ENCODE data around the gene MBD2. TPM values are rescaled to one million over a fixed set of nuclear protein-coding genes. Genes with fewer than 3 reads are reported as not detected.
A peak's percentile ranks its signal among the peaks of the same experiment; 100 is the strongest.

MBD2 gene
- total and polyA plus RNA-seq, 4 experiments from 2014 or later: 4.2 to 108 (median 66.8) TPM

DNA sequence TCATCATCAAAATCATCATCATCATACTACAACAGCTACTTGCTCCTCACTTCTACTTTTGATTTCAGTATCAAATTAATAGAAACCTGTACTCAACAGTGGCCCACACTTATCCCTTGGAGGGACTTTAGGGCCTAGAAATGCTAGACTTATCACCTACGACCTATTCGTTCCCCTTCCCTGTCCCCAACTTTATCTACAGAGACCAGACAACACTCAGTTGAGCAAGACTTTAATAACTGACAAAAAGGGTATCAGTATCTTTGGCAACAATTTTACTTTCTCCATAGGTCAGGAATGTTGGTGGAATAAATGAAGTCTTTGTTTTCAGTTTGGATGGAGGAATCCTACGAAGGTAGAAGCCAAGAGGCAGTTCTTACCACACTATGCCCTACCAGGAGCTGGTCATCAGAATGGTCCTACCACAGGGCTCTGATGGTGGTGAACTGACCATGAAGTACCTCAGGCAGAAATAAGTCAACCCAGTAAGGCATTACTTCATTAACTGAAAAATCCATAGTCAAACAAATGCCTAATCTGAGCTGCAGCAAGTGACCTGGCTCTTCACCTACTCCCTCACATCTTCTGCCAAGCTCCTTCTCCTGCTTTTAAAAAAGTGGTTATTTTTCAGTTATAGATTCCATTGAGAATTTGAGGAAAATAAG lies 26.6 kb downstream of the MBD2 start:
- no peak overlapping the region for H3K4me3 Mint-ChIP-seq
- peaks cover 34 to 44% of the 10 kb centered on the region in 2 donors for H3K36me3 Mint-ChIP-seq
- Histone ChIP-seq H3K9me3 (ENCODE audit: control insufficient read depth in 1 of 2, low read length in 2 of 2) (no peaks in the 10 kb centered on the region), H3K27ac (ENCODE audit: low read depth, low read length) (no peak overlapping the region), H3K4me1 (ENCODE audit: insufficient read depth, low read length) (no peaks in the 10 kb centered on the region), H3K27me3 (ENCODE audit: insufficient read depth, low read length) (no peaks in the 10 kb centered on the region), H3K4me3 (ENCODE audit: low read length in 2 of 2) (no peak overlapping the region), H3K36me3 (ENCODE audit: insufficient read depth, low read length) (peaks cover 9% of the 10 kb centered on the region)
- ChIA-PET CTCF (ENCODE audit: partially characterized antibody) (interaction anchor here (1.5 kb wide), 1 partner anchor 9 kb away, joined by 3 read pairs; no protein-coding TSS in a partner anchor), POLR2A (ENCODE audit: partially characterized antibody) (interaction anchor here (1.0 kb wide), 1 partner anchor 25 kb away, joined by 4 read pairs; no protein-coding TSS in a partner anchor)
- H3K27ac Mint-ChIP-seq: peak overlapping the region in 2 of 7 donors; percentile 18 to 62
- peaks cover 0 to 26% (median 24%) of the 10 kb centered on the region in 4 donors for H3K4me1 Mint-ChIP-seq
- intact Hi-C loops (cut with micrococcal nuclease): no loop called here
- no peaks in the 10 kb centered on the region for H3K27me3 Mint-ChIP-seq
- H3K9me3 Mint-ChIP-seq: peaks cover 0 to 2% (median 0%) of the 10 kb centered on the region in 8 donors
- no peak for DNase-seq

DNA sequence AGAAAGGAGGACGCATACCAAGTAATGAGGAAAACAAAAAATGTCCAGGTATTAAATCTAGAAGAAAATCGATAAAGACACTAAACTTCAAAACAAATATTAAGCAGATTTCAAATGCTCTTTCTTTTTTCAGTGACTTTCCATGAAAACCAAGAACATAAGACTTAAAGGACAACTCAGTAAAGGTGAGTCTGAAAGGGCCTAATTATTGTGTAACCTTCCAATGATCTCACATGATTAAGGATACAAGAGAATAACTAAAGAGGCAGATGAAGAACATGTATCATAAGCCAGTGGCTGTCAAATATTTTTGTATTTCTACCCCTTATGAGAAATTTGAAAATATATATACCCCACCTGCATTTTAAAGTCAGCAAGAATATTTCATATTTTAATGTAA lies 30.7 kb downstream of the MBD2 start:
- H3K9me3 Mint-ChIP-seq: peaks cover 0 to 2% (median 0%) of the 10 kb centered on the region in 8 donors
- peak overlapping the region in 1 of 7 donors; percentile 5 for H3K27ac Mint-ChIP-seq
- H3K36me3 Mint-ChIP-seq: peaks cover 31 to 35% of the 10 kb centered on the region in 2 donors

DNA sequence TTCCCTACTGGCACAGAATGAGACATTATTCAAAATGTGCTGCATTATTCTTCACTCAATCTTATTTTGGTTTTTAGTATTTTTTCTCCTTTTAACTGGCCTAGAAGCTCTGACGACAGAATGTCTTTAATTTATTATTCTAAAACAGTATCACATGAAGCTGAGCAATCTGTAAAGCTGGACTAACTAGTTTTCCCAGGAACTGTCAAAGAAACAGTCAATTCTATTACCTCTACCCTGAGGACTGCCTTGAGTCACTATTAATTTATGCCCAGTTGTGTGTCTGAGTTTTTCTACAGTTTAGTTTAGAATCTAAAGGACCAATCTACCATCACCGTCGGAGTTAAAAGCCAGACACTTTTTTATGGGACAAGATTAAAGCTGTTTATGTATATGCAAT lies 31.6 kb downstream of the MBD2 start:
- intact Hi-C loops (cut with micrococcal nuclease): no loop called here
- Mint-ChIP-seq H3K9me3 (peaks cover 0 to 2% (median 0%) of the 10 kb centered on the region in 8 donors), H3K27ac (no peak overlapping the region), H3K27me3 (no peaks in the 10 kb centered on the region), H3K4me3 (no peak overlapping the region), H3K36me3 (peaks cover 31 to 38% of the 10 kb centered on the region in 2 donors), H3K4me1 (peaks cover 0 to 17% (median 14%) of the 10 kb centered on the region in 4 donors)
- Histone ChIP-seq H3K4me3 (ENCODE audit: low read length in 2 of 2) (no peak overlapping the region), H3K36me3 (ENCODE audit: insufficient read depth, low read length) (peaks cover 6% of the 10 kb centered on the region), H3K27me3 (ENCODE audit: insufficient read depth, low read length) (no peaks in the 10 kb centered on the region), H3K9me3 (ENCODE audit: control insufficient read depth in 1 of 2, low read length in 2 of 2) (no peaks in the 10 kb centered on the region), H3K27ac (ENCODE audit: low read depth, low read length) (no peak overlapping the region), H3K4me1 (ENCODE audit: insufficient read depth, low read length) (no peaks in the 10 kb centered on the region)
- ChIA-PET POLR2A (ENCODE audit: partially characterized antibody) (no interaction called here), CTCF (ENCODE audit: partially characterized antibody) (interaction anchor here (0.6 kb wide), 1 partner anchor 21 kb away, joined by 3 read pairs; no protein-coding TSS in a partner anchor)
- DNase-seq: no peak

More for the DNA sequence above, 30.7 kb downstream of the MBD2 start:
- H3K4me1 Mint-ChIP-seq: peaks cover 0 to 19% (median 17%) of the 10 kb centered on the region in 4 donors
- intact Hi-C loops (cut with micrococcal nuclease): no loop called here
- CTCF ChIA-PET (ENCODE audit: partially characterized antibody): no interaction called here
- no peak overlapping the region for H3K4me3 Mint-ChIP-seq
- DNase-seq: no peak
- peaks cover 9% of the 10 kb centered on the region for H3K36me3 ChIP-seq (ENCODE audit: insufficient read depth, low read length)
- H3K27me3 ChIP-seq (ENCODE audit: insufficient read depth, low read length): no peaks in the 10 kb centered on the region
- no peak overlapping the region for H3K4me3 ChIP-seq (ENCODE audit: low read length in 2 of 2)
- H3K27ac ChIP-seq (ENCODE audit: low read depth, low read length): no peak overlapping the region
- no peaks in the 10 kb centered on the region for H3K9me3 ChIP-seq (ENCODE audit: control insufficient read depth in 1 of 2, low read length in 2 of 2)
- POLR2A ChIA-PET (ENCODE audit: partially characterized antibody): no interaction called here
- no peaks in the 10 kb centered on the region for H3K27me3 Mint-ChIP-seq
- no peaks in the 10 kb centered on the region for H3K4me1 ChIP-seq (ENCODE audit: insufficient read depth, low read length)

DNA sequence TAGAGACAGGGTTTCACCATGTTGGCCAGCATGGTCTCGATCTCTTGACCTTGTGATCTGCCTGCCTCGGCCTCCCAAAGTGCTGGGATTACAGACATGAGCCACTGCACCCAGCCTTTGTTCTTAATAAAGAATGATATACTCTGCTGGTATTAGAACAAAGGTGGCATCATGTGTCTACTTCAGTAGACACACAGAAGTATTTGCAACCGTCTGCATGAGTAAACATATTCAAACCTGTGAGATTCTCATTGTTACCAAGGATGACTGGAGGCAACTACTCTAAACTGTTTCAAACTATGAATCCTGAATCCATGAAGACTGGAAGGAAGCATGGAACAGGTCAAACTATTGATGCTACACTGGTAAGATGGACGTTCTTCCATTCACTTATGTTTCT lies 32.1 kb downstream of the MBD2 start:
- Histone ChIP-seq H3K4me3 (ENCODE audit: low read length in 2 of 2) (no peak overlapping the region), H3K27ac (ENCODE audit: low read depth, low read length) (no peak overlapping the region), H3K9me3 (ENCODE audit: control insufficient read depth in 1 of 2, low read length in 2 of 2) (no peaks in the 10 kb centered on the region), H3K27me3 (ENCODE audit: insufficient read depth, low read length) (no peaks in the 10 kb centered on the region), H3K4me1 (ENCODE audit: insufficient read depth, low read length) (no peaks in the 10 kb centered on the region), H3K36me3 (ENCODE audit: insufficient read depth, low read length) (peaks cover 9% of the 10 kb centered on the region)
- ChIA-PET POLR2A (ENCODE audit: partially characterized antibody) (no interaction called here), CTCF (ENCODE audit: partially characterized antibody) (interaction anchor here (0.6 kb wide), 1 partner anchor 21 kb away, joined by 3 read pairs; no protein-coding TSS in a partner anchor)
- H3K9me3 Mint-ChIP-seq: peaks cover 0 to 2% (median 0%) of the 10 kb centered on the region in 8 donors
- no peak overlapping the region for H3K4me3 Mint-ChIP-seq
- intact Hi-C loops (cut with micrococcal nuclease): no loop called here
- H3K27ac Mint-ChIP-seq: no peak overlapping the region
- H3K4me1 Mint-ChIP-seq: peaks cover 0 to 14% (median 10%) of the 10 kb centered on the region in 4 donors
- no peak for DNase-seq
- peaks cover 30 to 41% of the 10 kb centered on the region in 2 donors for H3K36me3 Mint-ChIP-seq
- no peaks in the 10 kb centered on the region for H3K27me3 Mint-ChIP-seq

DNA sequence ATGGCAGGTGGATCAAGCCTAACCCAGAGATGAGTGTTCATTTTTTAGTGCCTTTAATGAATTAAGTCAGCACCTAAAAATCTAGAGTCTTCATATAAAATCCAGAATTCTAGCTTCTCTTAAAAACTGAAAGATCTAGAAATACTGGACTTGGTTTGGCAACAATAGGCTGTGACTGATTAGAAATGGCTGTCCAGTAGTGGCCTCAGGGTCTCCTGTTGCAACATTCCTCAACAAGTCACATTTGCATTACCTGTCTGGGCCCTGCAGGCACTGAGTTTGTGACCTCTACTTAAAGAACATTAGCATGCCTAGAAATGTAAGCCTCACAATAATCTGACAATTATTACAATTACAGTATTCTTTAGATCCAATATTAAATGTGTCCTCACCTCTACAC lies 33.1 kb downstream of the MBD2 start:
- H3K9me3 Mint-ChIP-seq: peaks cover 0 to 2% (median 0%) of the 10 kb centered on the region in 8 donors
- no peaks in the 10 kb centered on the region for H3K27me3 Mint-ChIP-seq
- H3K4me1 Mint-ChIP-seq: peaks cover 0 to 11% (median 7%) of the 10 kb centered on the region in 4 donors
- intact Hi-C loops (cut with micrococcal nuclease): no loop called here
- peaks cover 36 to 45% of the 10 kb centered on the region in 2 donors for H3K36me3 Mint-ChIP-seq
- H3K27ac Mint-ChIP-seq: peak overlapping the region in 2 of 7 donors; percentile 12 to 51
- Histone ChIP-seq H3K4me1 (ENCODE audit: insufficient read depth, low read length) (no peaks in the 10 kb centered on the region), H3K9me3 (ENCODE audit: control insufficient read depth in 1 of 2, low read length in 2 of 2) (no peaks in the 10 kb centered on the region), H3K27me3 (ENCODE audit: insufficient read depth, low read length) (no peaks in the 10 kb centered on the region), H3K27ac (ENCODE audit: low read depth, low read length) (no peak overlapping the region), H3K36me3 (ENCODE audit: insufficient read depth, low read length) (peaks cover 10% of the 10 kb centered on the region), H3K4me3 (ENCODE audit: low read length in 2 of 2) (no peak overlapping the region)
- H3K4me3 Mint-ChIP-seq: no peak overlapping the region
- POLR2A ChIA-PET (ENCODE audit: partially characterized antibody): no interaction called here
- CTCF ChIA-PET (ENCODE audit: partially characterized antibody): interaction anchor here (1.0 kb wide), 1 partner anchor 167 kb away, joined by 3 read pairs; the partner anchor contains the start of genes C18orf54 and STARD6
- no peak for DNase-seq

DNA sequence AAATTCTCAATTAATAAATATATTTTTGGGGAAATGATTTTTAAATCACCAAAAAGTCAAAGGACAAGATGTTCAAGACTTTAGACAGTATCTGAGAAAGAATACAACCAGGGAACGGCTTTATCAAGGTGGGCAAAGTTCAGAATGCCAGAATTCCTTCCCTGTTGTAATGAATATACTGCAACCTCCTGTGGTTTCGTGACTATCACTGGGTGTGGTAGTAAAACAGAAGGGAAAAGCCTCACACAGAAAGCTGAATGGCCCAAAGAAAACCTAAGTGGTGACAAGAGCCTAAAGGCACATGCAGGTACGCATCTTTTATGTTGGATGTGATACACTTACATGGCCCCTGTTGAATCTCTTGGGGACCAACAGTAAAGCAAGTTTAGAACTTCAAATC lies 37.1 kb downstream of the MBD2 start:
- no peak overlapping the region for H3K27ac Mint-ChIP-seq
- Histone ChIP-seq H3K4me3 (ENCODE audit: low read length in 2 of 2) (no peak overlapping the region), H3K27ac (ENCODE audit: low read depth, low read length) (no peak overlapping the region), H3K4me1 (ENCODE audit: insufficient read depth, low read length) (no peaks in the 10 kb centered on the region), H3K36me3 (ENCODE audit: insufficient read depth, low read length) (peaks cover 13% of the 10 kb centered on the region), H3K27me3 (ENCODE audit: insufficient read depth, low read length) (no peaks in the 10 kb centered on the region), H3K9me3 (ENCODE audit: control insufficient read depth in 1 of 2, low read length in 2 of 2) (no peaks in the 10 kb centered on the region)
- intact Hi-C loops (cut with micrococcal nuclease): no loop called here
- POLR2A ChIA-PET (ENCODE audit: partially characterized antibody): no interaction called here
- H3K4me1 Mint-ChIP-seq: peaks cover 0 to 5% (median 4%) of the 10 kb centered on the region in 4 donors
- CTCF ChIA-PET (ENCODE audit: partially characterized antibody): no interaction called here
- no peaks in the 10 kb centered on the region for H3K27me3 Mint-ChIP-seq
- no peak for DNase-seq
- peaks cover 0 to 2% (median 0%) of the 10 kb centered on the region in 8 donors for H3K9me3 Mint-ChIP-seq
- H3K4me3 Mint-ChIP-seq: no peak overlapping the region
- peaks cover 23 to 40% of the 10 kb centered on the region in 2 donors for H3K36me3 Mint-ChIP-seq

DNA sequence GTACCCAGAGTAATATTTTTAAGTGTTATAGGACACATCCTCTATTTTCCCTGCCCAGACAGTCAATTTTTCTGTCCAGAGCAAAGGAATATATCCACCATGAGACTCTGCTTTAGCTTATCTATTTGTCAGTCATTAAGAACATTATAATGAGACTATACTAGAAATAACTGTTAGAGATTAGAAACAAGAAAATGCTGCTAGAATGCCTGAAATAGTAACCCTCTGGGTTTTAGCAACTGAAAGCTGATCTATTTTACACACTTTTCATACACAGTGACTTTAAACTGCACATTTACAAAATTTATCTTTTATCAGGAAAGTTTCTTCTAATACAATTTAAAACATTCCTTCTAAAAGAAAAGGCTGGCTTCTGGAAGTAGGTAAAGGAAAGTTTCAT lies 39.6 kb downstream of the MBD2 start:
- H3K27ac ChIP-seq (ENCODE audit: low read depth, low read length): no peak overlapping the region
- no peaks in the 10 kb centered on the region for H3K27me3 Mint-ChIP-seq
- H3K36me3 Mint-ChIP-seq: peaks cover 18 to 32% of the 10 kb centered on the region in 2 donors
- peaks cover 16% of the 10 kb centered on the region for H3K36me3 ChIP-seq (ENCODE audit: insufficient read depth, low read length)
- peak overlapping the region in 3 of 7 donors; percentile 17 to 55 (median 39) for H3K27ac Mint-ChIP-seq
- H3K9me3 Mint-ChIP-seq: no peaks in the 10 kb centered on the region
- ChIA-PET CTCF (ENCODE audit: partially characterized antibody) (no interaction called here), POLR2A (ENCODE audit: partially characterized antibody) (interaction anchor here (1.0 kb wide), 1 partner anchor 40 kb away, joined by 3 read pairs; the partner anchor contains the start of gene MBD2)
- no peak for DNase-seq
- no peak overlapping the region for H3K4me3 ChIP-seq (ENCODE audit: low read length in 2 of 2)
- peaks cover 0 to 5% (median 4%) of the 10 kb centered on the region in 4 donors for H3K4me1 Mint-ChIP-seq
- H3K9me3 ChIP-seq (ENCODE audit: control insufficient read depth in 1 of 2, low read length in 2 of 2): no peaks in the 10 kb centered on the region
- H3K4me3 Mint-ChIP-seq: no peak overlapping the region
- intact Hi-C loops (cut with micrococcal nuclease): no loop called here
- H3K27me3 ChIP-seq (ENCODE audit: insufficient read depth, low read length): no peaks in the 10 kb centered on the region
- no peaks in the 10 kb centered on the region for H3K4me1 ChIP-seq (ENCODE audit: insufficient read depth, low read length)
